GM13976 (cell line): ENCODE data around the gene TIMP2.

Experiments
- DNase-seq: peaks from one replicate; pipeline ENCODE4 v3.0.0; 2012; ENCODE audit warnings: low spot score
- in situ Hi-C: fragments of 300-500 bp; cut with MboI; formaldehyde crosslinking; loops from one replicate; pipeline ENCODE4 v1.12.0; 2022; ENCODE audit warnings: low sequenced_read_pairs, mixed read lengths, inconsistent platforms; ENCODE audit not compliant: unreplicated experiment
- TF ChIP-seq, protein P1 (sequence below): IDR thresholded peaks from 2 replicates; pipeline ENCODE4 v1.5.1; 2012; ENCODE audit warnings: borderline replicate concordance, mild to moderate bottlenecking; ENCODE audit not compliant: insufficient read depth; ENCODE audit errors: extremely low read depth, missing control alignments, control extremely low read depth

TIMP2 gene

GRCh38 chr17:78924481-78925151 lies 571 bp downstream of the TIMP2 start:
- in situ Hi-C loops: no loop called here
- TF ChIP-seq, protein P1, sequence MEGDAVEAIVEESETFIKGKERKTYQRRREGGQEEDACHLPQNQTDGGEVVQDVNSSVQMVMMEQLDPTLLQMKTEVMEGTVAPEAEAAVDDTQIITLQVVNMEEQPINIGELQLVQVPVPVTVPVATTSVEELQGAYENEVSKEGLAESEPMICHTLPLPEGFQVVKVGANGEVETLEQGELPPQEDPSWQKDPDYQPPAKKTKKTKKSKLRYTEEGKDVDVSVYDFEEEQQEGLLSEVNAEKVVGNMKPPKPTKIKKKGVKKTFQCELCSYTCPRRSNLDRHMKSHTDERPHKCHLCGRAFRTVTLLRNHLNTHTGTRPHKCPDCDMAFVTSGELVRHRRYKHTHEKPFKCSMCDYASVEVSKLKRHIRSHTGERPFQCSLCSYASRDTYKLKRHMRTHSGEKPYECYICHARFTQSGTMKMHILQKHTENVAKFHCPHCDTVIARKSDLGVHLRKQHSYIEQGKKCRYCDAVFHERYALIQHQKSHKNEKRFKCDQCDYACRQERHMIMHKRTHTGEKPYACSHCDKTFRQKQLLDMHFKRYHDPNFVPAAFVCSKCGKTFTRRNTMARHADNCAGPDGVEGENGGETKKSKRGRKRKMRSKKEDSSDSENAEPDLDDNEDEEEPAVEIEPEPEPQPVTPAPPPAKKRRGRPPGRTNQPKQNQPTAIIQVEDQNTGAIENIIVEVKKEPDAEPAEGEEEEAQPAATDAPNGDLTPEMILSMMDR: no peak
- no peak for DNase-seq

DNA sequence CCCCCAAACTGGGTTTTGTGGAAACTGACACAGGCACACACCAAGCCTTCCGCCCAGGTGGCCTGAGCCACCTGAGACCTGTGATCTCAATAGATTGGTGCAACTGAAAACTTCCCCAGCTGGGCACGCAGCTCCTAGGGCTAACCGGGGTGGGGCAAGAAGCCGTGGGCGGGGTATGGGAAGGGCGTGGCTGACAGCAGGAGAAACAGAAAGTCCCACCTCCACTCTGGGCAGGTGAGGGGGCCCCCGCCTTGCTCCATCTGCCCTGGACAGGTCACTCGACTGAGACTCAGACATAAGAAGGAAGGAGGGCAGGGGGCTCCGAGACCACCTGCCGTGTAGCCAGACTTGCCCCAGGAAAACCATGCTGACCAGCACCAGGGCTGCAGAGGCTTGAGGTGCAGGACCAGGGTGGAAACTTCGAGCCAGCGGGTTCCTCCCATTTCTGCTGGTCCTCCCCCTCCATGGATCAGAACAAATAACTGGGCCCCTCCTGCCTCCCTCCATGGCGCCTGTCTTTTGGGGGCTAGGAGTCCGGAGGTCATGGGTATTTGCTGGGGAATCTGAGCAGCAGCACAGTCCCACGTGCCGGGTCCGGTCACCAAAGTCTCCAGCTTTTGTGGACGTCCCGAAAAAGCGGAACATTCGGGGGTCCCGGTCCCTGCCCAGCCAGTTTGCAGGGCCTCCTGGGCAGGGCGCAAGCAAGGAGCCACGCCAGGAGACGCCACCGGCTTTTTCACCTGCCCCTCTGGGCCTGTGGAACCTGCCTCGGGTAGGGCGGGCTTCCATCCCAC lies 1.3 kb downstream of the TIMP2 start:
- in situ Hi-C loops: no loop called here
- TF ChIP-seq, protein P1: no peak
- peak; percentile 75 for DNase-seq

DNA sequence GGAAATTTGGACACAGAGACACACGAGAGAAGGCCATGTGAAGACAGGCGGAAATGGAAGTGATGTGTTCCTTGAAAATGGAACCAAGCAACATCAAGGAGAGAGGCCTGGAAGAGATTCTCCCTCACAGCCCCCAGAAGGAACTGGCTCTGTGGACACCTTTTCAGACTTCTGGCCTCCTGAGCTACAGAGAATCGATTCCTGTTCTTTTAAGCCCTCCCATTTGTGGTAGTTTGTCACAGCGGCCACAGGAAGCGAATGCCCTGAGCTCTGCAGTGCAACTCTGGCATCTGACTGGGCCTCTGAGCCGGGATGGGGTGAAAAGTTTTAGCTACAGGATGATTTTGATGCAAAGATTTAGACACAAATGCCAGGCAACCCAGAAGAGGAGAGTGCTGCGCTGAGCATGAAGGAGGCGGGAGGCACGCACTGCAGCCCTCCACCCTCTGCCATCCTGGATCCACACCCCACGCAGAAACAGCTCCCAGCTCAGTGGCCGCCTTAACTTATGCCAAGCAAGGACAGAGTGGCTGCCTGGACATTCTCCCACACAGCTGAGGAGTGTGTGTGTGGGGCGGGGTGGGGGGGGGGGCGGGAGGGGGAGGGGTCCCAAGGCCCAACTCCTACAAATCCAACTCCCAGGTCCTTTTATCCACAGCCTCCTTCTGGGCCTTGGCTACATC lies 2.2 kb downstream of the TIMP2 start:
- in situ Hi-C loops: no loop called here
- DNase-seq: no peak
- TF ChIP-seq, protein P1: no peak

- TF ChIP-seq, protein P1: no peak
- no peak for DNase-seq
- in situ Hi-C loops: no loop called here
Measured at GRCh38 chr17:78921437-78921971, 3.7 kb downstream of the TIMP2 start.

- in situ Hi-C loops: no loop called here
- no peak for DNase-seq
- TF ChIP-seq, protein P1: no peak
Measured at GRCh38 chr17:78920528-78920927, 4.7 kb downstream of the TIMP2 start.

GRCh38 chr17:78919861-78920450 lies 5.2 kb downstream of the TIMP2 start:
- DNase-seq: no peak
- TF ChIP-seq, protein P1: no peak
- in situ Hi-C loops: no loop called here
